PC-3 (cell line): ENCODE measurements around the gene CD4.

Experiments
- EZH2 ChIP-seq: fragments of 300-600 bp; sonication (generic); IDR thresholded peaks from one replicate; pipeline ENCODE4 v1.6.1; 2017; ENCODE audit warnings: antibody characterized with exemption, mild to moderate bottlenecking, low read length; ENCODE audit not compliant: unreplicated experiment
- TF ChIP-seq, protein P1 (sequence below): fragments of 300-600 bp; sonication (generic); conservative IDR thresholded peaks from 2 replicates; pipeline ENCODE4 v1.5.1; 2017; ENCODE audit warnings: antibody characterized with exemption, low read depth, mild to moderate bottlenecking, low read length

- TF ChIP-seq, protein P1, sequence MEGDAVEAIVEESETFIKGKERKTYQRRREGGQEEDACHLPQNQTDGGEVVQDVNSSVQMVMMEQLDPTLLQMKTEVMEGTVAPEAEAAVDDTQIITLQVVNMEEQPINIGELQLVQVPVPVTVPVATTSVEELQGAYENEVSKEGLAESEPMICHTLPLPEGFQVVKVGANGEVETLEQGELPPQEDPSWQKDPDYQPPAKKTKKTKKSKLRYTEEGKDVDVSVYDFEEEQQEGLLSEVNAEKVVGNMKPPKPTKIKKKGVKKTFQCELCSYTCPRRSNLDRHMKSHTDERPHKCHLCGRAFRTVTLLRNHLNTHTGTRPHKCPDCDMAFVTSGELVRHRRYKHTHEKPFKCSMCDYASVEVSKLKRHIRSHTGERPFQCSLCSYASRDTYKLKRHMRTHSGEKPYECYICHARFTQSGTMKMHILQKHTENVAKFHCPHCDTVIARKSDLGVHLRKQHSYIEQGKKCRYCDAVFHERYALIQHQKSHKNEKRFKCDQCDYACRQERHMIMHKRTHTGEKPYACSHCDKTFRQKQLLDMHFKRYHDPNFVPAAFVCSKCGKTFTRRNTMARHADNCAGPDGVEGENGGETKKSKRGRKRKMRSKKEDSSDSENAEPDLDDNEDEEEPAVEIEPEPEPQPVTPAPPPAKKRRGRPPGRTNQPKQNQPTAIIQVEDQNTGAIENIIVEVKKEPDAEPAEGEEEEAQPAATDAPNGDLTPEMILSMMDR, result no peak
- no peak for TF ChIP-seq EZH2
Measured at GRCh38 chr12:6745741-6746525, 43.4 kb upstream of the CD4 start.
